K562 (cell line): Measurements from ENCODE around the gene ANO10. TPM values are rescaled to one million over a fixed set of nuclear protein-coding genes. Genes with fewer than 3 reads are reported as not detected.

Source experiments
- CBX8 ChIP-seq: fragments of 200-600 bp; sonication (generic); IDR thresholded peaks from 2 replicates; pipeline ENCODE4 v1.6.1; 2012; ENCODE audit warnings: borderline replicate concordance, mixed run types, low read depth, mild to moderate bottlenecking, moderate library complexity, mixed read lengths, low read length, control low read depth, inconsistent platforms; ENCODE audit not compliant: poor library complexity, severe bottlenecking; ENCODE audit errors: extremely low read depth
- CGGBP1 ChIP-seq: fragments of 250-450 bp; sonication (Bioruptor Pico); IDR thresholded peaks from 2 replicates; pipeline ENCODE4 v1.9.0; 2021; ENCODE audit warnings: mild to moderate bottlenecking
- CHCHD3 ChIP-seq: fragments of 250-450 bp; sonication (Bioruptor Pico); IDR thresholded peaks from 2 replicates; pipeline ENCODE4 v2.1.2; 2022; ENCODE audit warnings: mild to moderate bottlenecking
- ELK3 ChIP-seq: fragments of 450-650 bp; formaldehyde crosslinking; IDR thresholded peaks from 2 replicates; pipeline ENCODE4 v1.4.0; 2020; ENCODE audit warnings: mild to moderate bottlenecking
- FOXJ2 ChIP-seq: fragments of 200-800 bp; sonication (Bioruptor generic); IDR thresholded peaks from 2 replicates; pipeline ENCODE4 v1.6.1; 2016; ENCODE audit warnings: missing genetic modification characterization, missing compliant biosample characterization
- GTF2F1 ChIP-seq: IDR thresholded peaks from 2 replicates; pipeline ENCODE4 v1.6.1; 2011; ENCODE audit warnings: low read depth, low read length, improper control_type of control experiment
- KAT2B ChIP-seq: IDR thresholded peaks from one replicate; pipeline ENCODE4 v1.6.1; 2012; ENCODE audit warnings: low read depth, mild to moderate bottlenecking, control low read depth, inconsistent platforms, low read length, moderate library complexity
- MAFK ChIP-seq: IDR thresholded peaks from 2 replicates; pipeline ENCODE4 v1.6.1; 2011; ENCODE audit warnings: low read length, improper control_type of control experiment
- NEUROD1 ChIP-seq: fragments of 150-350 bp; IDR thresholded peaks from 2 replicates; pipeline ENCODE4 v1.6.1; 2014; ENCODE audit warnings: borderline replicate concordance, low read length, low read depth; ENCODE audit not compliant: partially characterized antibody
- NFATC3 ChIP-seq: fragments of 450-650 bp; IDR thresholded peaks from 2 replicates; pipeline ENCODE4 v1.6.1; 2017; ENCODE audit warnings: mild to moderate bottlenecking
- NKRF ChIP-seq: fragments of 450-650 bp; IDR thresholded peaks from 2 replicates; pipeline ENCODE4 v1.6.1; 2016; ENCODE audit warnings: borderline replicate concordance
- PML ChIP-seq: IDR thresholded peaks from 2 replicates; pipeline ENCODE4 v1.6.1; 2012; ENCODE audit warnings: low read length, inconsistent platforms
- RBM14 ChIP-seq: fragments of 200-400 bp; formaldehyde crosslinking; IDR thresholded peaks from 2 replicates; pipeline ENCODE4 v1.6.1; 2018; ENCODE audit warnings: low read depth, mild to moderate bottlenecking, low read length, moderate library complexity, borderline replicate concordance; ENCODE audit not compliant: insufficient read depth
- SMARCE1 ChIP-seq: fragments of 450-650 bp; IDR thresholded peaks from 2 replicates; pipeline ENCODE4 v1.7.1; 2016; ENCODE audit warnings: mild to moderate bottlenecking
- TAF15 ChIP-seq: fragments of 200-400 bp; formaldehyde crosslinking; IDR thresholded peaks from 2 replicates; pipeline ENCODE4 v1.6.1; 2017; ENCODE audit warnings: mild to moderate bottlenecking, low read depth, low read length, moderate library complexity
- ZBTB11 ChIP-seq, 3 experiments: fragments of 200-800 bp in 1 of 3; fragments of 250-450 bp in 1 of 3; fragments of 450-650 bp in 1 of 3; sonication (Bioruptor Pico) in 1 of 3; sonication (Bioruptor generic) in 1 of 3; formaldehyde crosslinking in 1 of 3; IDR thresholded peaks; 2 replicates each; pipeline versions ENCODE4 v1.6.1 to v1.8.0; 2016 to 2022; ENCODE audit warnings: mild to moderate bottlenecking in 2 of 3, missing genetic modification characterization in 2 of 3, missing compliant biosample characterization in 1 of 3, moderate library complexity in 1 of 3
- ZNF445 ChIP-seq: fragments of 250-450 bp; sonication (Bioruptor Pico); IDR thresholded peaks from 2 replicates; pipeline ENCODE4 v1.4.0; 2020; ENCODE audit warnings: low read depth, mild to moderate bottlenecking, moderate library complexity
- ZNF77 ChIP-seq: fragments of 250-450 bp; sonication (Bioruptor Pico); IDR thresholded peaks from 2 replicates; pipeline ENCODE4 v1.5.0; 2020
- ZNF830 ChIP-seq: fragments of 250-450 bp; sonication (Bioruptor Pico); IDR thresholded peaks from 2 replicates; pipeline ENCODE4 v1.5.0; 2021; ENCODE audit warnings: mild to moderate bottlenecking
- polyA plus RNA-seq, 8 experiments: library from polyadenylated mRNA; depleted of rRNA in 4 of 8; stranded (reverse) in 5 of 8; unstranded in 3 of 8; fragments of >200 nt; fragmentation: Nextera tagmentation in 2 of 8; fragmentation: Illumina TruSeq in 1 of 8; extraction: Ambion mirVana in 2 of 8; extraction: Trizol in 1 of 8; gene quantifications; 2 replicates each; pipeline versions ENCODE4 v1.2.1 to v1.2.3, GENCODE V29; 2011 to 2014; ENCODE audit warnings: inconsistent platforms in 1 of 8, missing spikeins in 1 of 8
- total RNA-seq, 7 experiments: library from RNA; depleted of rRNA in 6 of 7; stranded (reverse); fragments of >200 nt in 6 of 7; fragmentation: Illumina TruSeq in 2 of 7; extraction: Trizol in 2 of 7; gene quantifications; 2 replicates each; pipeline versions ENCODE4 v1.2.1 to v1.2.3, GENCODE V29; 2011 to 2021; ENCODE audit warnings: low replicate concordance in 1 of 7
- TF ChIP-seq, protein P1 (sequence below): fragments of 250-450 bp; sonication (Bioruptor Pico); IDR thresholded peaks from 2 replicates; pipeline ENCODE4 v1.5.0; 2021

The ANO10 gene
- total and polyA plus RNA-seq, 9 of the 15 experiments (the other 6 are each of a cell fraction or from before 2014, with no cell fraction given): 6.4 to 46.0 (median 32.3) TPM

DNA sequence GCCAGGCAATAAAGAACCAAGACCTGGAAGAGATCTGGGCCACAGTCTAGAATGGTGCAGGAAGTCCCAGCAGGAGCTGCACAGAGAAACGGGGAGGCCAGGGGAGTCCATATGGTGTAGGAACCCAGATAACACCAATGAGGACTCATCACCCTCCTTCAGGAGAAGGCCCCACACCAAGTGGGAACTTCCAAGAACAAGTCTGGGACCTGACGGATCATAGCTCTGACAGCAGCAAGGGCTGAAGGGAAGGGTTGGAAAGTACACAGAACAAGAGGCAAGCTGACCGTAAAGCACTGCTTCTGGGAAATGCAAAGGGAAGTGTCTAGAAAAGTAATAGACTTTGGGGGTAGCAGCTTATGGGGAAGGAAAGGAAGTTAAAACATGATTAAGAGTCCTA lies 34.5 kb downstream of the ANO10 start (continued):
- TF ChIP-seq TAF15: no peak
- no peak for TF ChIP-seq CGGBP1 (CRISPR knock-in tag)
- no peak for TF ChIP-seq KAT2B
- no peak for TF ChIP-seq PML
- TF ChIP-seq CHCHD3: no peak
- TF ChIP-seq RBM14: no peak
- no peak for TF ChIP-seq NFATC3
- TF ChIP-seq ZNF830: no peak
- peak in 1 of 3 experiments; percentile 83; a peak in 2 of 6 replicates for TF ChIP-seq ZBTB11 (CRISPR knock-in tag; IDR thresholded peaks at IDR 0.05)
- no peak for TF ChIP-seq NKRF
- TF ChIP-seq CBX8: no peak
- TF ChIP-seq ZNF445 (CRISPR knock-in tag): no peak
- TF ChIP-seq GTF2F1: no peak
- no peak for TF ChIP-seq ELK3 (CRISPR knock-in tag)
- no peak for TF ChIP-seq NEUROD1
- TF ChIP-seq SMARCE1: 0 out of 2 replicates have a peak, but pooled peaks have one; percentile 15
- TF ChIP-seq MAFK: no peak
- TF ChIP-seq FOXJ2 (tag): 0 out of 2 replicates have a peak, but pooled peaks have one; percentile 11
- TF ChIP-seq, protein P1, sequence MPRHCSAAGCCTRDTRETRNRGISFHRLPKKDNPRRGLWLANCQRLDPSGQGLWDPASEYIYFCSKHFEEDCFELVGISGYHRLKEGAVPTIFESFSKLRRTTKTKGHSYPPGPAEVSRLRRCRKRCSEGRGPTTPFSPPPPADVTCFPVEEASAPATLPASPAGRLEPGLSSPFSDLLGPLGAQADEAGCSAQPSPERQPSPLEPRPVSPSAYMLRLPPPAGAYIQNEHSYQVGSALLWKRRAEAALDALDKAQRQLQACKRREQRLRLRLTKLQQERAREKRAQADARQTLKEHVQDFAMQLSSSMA (CRISPR knock-in tag): no peak
- TF ChIP-seq ZNF77 (CRISPR knock-in tag): no peak
